Islet of Langerhans (tissue), 1 donor: ENCODE results near the gene CRLF1.

Experiments
- FAIRE-seq: peaks from one replicate; lab custom pipeline; 2011; peaks lifted over from hg19 to GRCh38; lab: Jason Lieb, UNC

Gene CRLF1

GRCh38 chr19:18606281-18607225 lies at the start of gene CRLF1:
TSS of gene CRLF1 (minus strand) at chr19:18606799. CDS start at chr19:18606656, 143 bp downstream.
- no peak for FAIRE-seq

- no peak for FAIRE-seq
These were observed 48.7 kb upstream of the CRLF1 start for GRCh38 chr19:18655173-18655844.

- FAIRE-seq: no peak
These were observed 47.9 kb upstream of the CRLF1 start for GRCh38 chr19:18654469-18654868.

GRCh38 chr19:18653853-18654252 lies 47.3 kb upstream of the CRLF1 start:
- FAIRE-seq: no peak

GRCh38 chr19:18651733-18652132 lies 45.1 kb upstream of the CRLF1 start:
- FAIRE-seq: no peak

GRCh38 chr19:18651300-18651699 lies 44.7 kb upstream of the CRLF1 start:
- FAIRE-seq: no peak

- no peak for FAIRE-seq
These were observed 44.0 kb upstream of the CRLF1 start for GRCh38 chr19:18650468-18651041.

- FAIRE-seq: no peak
These were observed 43.4 kb upstream of the CRLF1 start for GRCh38 chr19:18650021-18650390.

GRCh38 chr19:18649371-18650020 lies 42.9 kb upstream of the CRLF1 start:
- FAIRE-seq: no peak

- no peak for FAIRE-seq
These were observed 42.3 kb upstream of the CRLF1 start for GRCh38 chr19:18648973-18649315.

- no peak for FAIRE-seq
These were observed 41.2 kb upstream of the CRLF1 start for GRCh38 chr19:18647807-18648206.

- FAIRE-seq: no peak
These were observed 40.8 kb upstream of the CRLF1 start for GRCh38 chr19:18647371-18647767.

GRCh38 chr19:18646535-18647370 lies 40.2 kb upstream of the CRLF1 start:
- no peak for FAIRE-seq

- no peak for FAIRE-seq
These were observed 38.5 kb upstream of the CRLF1 start for GRCh38 chr19:18645035-18645511.

- no peak for FAIRE-seq
These were observed 37.8 kb upstream of the CRLF1 start for GRCh38 chr19:18644196-18645034.

- no peak for FAIRE-seq
These were observed 33.2 kb upstream of the CRLF1 start for GRCh38 chr19:18639706-18640243.

- FAIRE-seq: no peak
These were observed 31.4 kb upstream of the CRLF1 start for GRCh38 chr19:18637673-18638630.

- FAIRE-seq: no peak
These were observed 30.5 kb upstream of the CRLF1 start, which contains the start of gene KLHL26 for GRCh38 chr19:18636969-18637629. TSS of gene KLHL26 (plus strand) at chr19:18637028. CDS start at chr19:18637055, 27 bp downstream.
